ENCODE measurements around the gene PTCD1. TPM values are rescaled to one million over a fixed set of nuclear protein-coding genes. Genes with fewer than 3 reads are reported as not detected.
"Not testable (repeated sequence)": the region's sequence is repeated elsewhere in the genome, so short reads cannot be mapped to it uniquely, and the experiment has no call there.

Gene PTCD1
- total RNA-seq, 1 donor from 2014 or later: 5.8 TPM

DNA sequence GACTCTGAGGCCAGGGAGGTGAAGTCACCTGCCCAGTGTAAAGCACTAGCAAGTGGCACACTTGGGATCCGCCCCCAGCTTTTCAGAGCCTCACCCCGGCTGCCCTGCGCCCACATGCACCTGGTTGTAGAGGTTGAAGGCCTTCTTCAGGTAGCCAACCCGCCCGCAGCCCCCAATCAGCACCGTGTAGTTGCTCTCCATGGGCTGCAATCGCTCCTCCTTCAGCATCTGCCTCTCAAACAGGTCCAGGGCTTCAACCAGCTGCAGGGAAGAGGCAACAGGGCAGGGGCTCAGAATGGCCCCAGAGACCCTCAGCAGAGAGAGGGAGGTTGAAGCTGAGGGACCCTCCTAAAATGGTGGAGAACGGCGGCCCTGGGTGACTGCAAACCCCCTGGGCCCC, 5.4 kb downstream of the PTCD1 start:
- Histone ChIP-seq H4K20me1 (ENCODE audit: insufficient read depth, low read length) (peaks cover 15% of the 10 kb centered on the region), H3K9ac (ENCODE audit: low read length) (no peak overlapping the region), H3K27me3 (ENCODE audit: insufficient read depth, low read length) (no peaks in the 10 kb centered on the region), H3K4me3 (ENCODE audit: insufficient read depth, low read depth, low read length) (no peak overlapping the region), H3K4me2 (ENCODE audit: low read length) (no peak overlapping the region), H3K27ac (ENCODE audit: low read depth, low read length) (no peak overlapping the region), H3K79me2 (ENCODE audit: insufficient read depth, low read length) (peaks cover 24% of the 10 kb centered on the region), H3K4me1 (ENCODE audit: insufficient read depth, low read length) (peaks cover 6% of the 10 kb centered on the region), H2AFZ (ENCODE audit: low read depth, low read length) (no peak overlapping the region), H3K9me3 (ENCODE audit: insufficient read depth, low read depth, low read length) (no peaks in the 10 kb centered on the region), H3K36me3 (ENCODE audit: insufficient read depth, low read length) (peaks cover 8% of the 10 kb centered on the region)
- H3K9me3 Mint-ChIP-seq (ENCODE audit: unreplicated experiment): no peaks in the 10 kb centered on the region
- no peaks in the 10 kb centered on the region for H3K27me3 Mint-ChIP-seq (ENCODE audit: low read depth, unreplicated experiment)
- FAIRE-seq (no peak), DNase-seq (ENCODE audit: low read depth) (no peak)
- TF ChIP-seq, protein P1, sequence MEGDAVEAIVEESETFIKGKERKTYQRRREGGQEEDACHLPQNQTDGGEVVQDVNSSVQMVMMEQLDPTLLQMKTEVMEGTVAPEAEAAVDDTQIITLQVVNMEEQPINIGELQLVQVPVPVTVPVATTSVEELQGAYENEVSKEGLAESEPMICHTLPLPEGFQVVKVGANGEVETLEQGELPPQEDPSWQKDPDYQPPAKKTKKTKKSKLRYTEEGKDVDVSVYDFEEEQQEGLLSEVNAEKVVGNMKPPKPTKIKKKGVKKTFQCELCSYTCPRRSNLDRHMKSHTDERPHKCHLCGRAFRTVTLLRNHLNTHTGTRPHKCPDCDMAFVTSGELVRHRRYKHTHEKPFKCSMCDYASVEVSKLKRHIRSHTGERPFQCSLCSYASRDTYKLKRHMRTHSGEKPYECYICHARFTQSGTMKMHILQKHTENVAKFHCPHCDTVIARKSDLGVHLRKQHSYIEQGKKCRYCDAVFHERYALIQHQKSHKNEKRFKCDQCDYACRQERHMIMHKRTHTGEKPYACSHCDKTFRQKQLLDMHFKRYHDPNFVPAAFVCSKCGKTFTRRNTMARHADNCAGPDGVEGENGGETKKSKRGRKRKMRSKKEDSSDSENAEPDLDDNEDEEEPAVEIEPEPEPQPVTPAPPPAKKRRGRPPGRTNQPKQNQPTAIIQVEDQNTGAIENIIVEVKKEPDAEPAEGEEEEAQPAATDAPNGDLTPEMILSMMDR (IDR thresholded peaks at IDR 0.05; ENCODE audit: insufficient read depth, low read depth, low read length): no peak
- TF ChIP-seq EZH2 (IDR thresholded peaks at IDR 0.05; ENCODE audit: insufficient read depth, low read length): no peak
- H3K36me3 Mint-ChIP-seq (ENCODE audit: low read depth, unreplicated experiment): peaks cover 8% of the 10 kb centered on the region
- no peak overlapping the region for H3K4me3 Mint-ChIP-seq (ENCODE audit: unreplicated experiment)
- no peaks in the 10 kb centered on the region for H3K4me1 Mint-ChIP-seq (ENCODE audit: low read depth, unreplicated experiment)
- H3K27ac Mint-ChIP-seq (ENCODE audit: unreplicated experiment): no peak overlapping the region

DNA sequence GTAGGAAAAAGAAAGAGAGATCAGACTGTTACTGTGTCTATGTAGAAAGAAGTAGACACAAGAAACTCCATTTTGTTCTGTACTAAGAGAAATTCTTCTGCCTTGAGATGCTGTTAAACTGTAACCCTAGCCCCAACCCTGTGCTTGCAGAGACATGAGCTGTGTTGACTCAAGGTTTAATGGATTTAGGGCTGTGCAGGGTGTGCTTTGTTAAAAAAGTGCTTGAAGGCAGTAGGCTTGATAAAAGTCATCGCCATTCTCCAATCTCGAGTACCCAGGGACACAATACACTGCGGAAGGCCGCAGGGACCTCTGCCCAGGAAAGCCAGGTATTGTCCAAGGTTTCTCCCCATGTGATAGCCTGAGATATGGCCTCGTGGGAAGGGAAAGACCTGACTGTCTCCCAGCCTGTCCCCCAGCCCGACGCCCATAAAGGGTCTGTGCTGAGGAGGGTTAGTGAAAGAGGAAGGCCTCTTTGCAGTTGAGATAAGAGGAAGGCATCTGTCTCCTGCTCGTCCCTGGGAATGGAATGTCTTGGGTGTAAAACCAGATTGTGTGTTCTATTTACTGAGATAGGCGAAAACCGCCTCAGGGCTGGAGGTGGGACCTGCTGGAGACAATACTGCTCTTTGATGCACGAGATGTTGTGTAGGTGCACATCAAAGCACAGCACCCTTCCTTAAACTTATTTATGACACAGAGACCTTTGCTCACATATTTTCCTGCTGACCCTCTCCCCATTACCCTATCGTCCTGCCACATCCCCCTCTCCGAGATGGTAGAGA, 6.7 kb downstream of the PTCD1 start:
- FAIRE-seq; H3K27ac Mint-ChIP-seq (ENCODE audit: unreplicated experiment); H3K36me3 ChIP-seq (ENCODE audit: insufficient read depth, low read length): not testable (repeated sequence)

DNA sequence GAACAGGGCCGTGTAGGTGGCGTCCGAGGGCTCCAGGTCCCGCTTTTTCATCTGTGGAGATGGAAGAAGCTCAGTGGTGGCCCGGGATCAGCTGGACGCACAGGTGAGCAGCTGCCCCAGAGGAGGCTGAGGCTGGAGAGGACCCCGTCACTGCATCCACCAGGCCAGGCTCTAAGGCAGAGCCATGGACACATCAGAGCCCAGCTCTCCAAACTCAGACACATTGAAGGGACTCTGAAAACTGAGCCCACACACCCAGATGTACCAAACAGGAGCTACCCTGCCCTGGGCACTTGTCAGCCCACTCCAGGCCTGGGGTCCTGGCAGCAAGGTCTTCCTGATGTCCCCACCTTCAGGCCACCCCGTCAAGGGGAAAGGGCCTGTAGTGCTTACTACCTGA, 8.8 kb downstream of the PTCD1 start:
- H2AFZ ChIP-seq (ENCODE audit: low read depth, low read length): no peak overlapping the region
- Mint-ChIP-seq H3K36me3 (ENCODE audit: low read depth, unreplicated experiment) (peaks cover 14% of the 10 kb centered on the region), H3K4me3 (ENCODE audit: unreplicated experiment) (no peak overlapping the region), H3K9me3 (ENCODE audit: unreplicated experiment) (no peaks in the 10 kb centered on the region), H3K27ac (ENCODE audit: unreplicated experiment) (no peak overlapping the region), H3K27me3 (ENCODE audit: low read depth, unreplicated experiment) (no peaks in the 10 kb centered on the region), H3K4me1 (ENCODE audit: low read depth, unreplicated experiment) (no peaks in the 10 kb centered on the region)
- no peak overlapping the region for H3K4me3 ChIP-seq (ENCODE audit: insufficient read depth, low read depth, low read length)
- no peak overlapping the region for H3K9ac ChIP-seq (ENCODE audit: low read length)
- H3K36me3 ChIP-seq (ENCODE audit: insufficient read depth, low read length): peaks cover 13% of the 10 kb centered on the region
- no peaks in the 10 kb centered on the region for H3K4me1 ChIP-seq (ENCODE audit: insufficient read depth, low read length)
- H3K27ac ChIP-seq (ENCODE audit: low read depth, low read length): no peak overlapping the region
- no peaks in the 10 kb centered on the region for H4K20me1 ChIP-seq (ENCODE audit: insufficient read depth, low read length)
- FAIRE-seq (no peak), DNase-seq (ENCODE audit: low read depth) (no peak)
- TF ChIP-seq, protein P1 (IDR thresholded peaks at IDR 0.05; ENCODE audit: insufficient read depth, low read depth, low read length): no peak
- TF ChIP-seq EZH2 (IDR thresholded peaks at IDR 0.05; ENCODE audit: insufficient read depth, low read length): no peak
- H3K4me2 ChIP-seq (ENCODE audit: low read length): no peak overlapping the region
- no peaks in the 10 kb centered on the region for H3K79me2 ChIP-seq (ENCODE audit: insufficient read depth, low read length)
- no peaks in the 10 kb centered on the region for H3K27me3 ChIP-seq (ENCODE audit: insufficient read depth, low read length)
- H3K9me3 ChIP-seq (ENCODE audit: insufficient read depth, low read depth, low read length): no peaks in the 10 kb centered on the region

More for the DNA sequence above, 6.7 kb downstream of the PTCD1 start:
- not testable (repeated sequence) for H3K4me3 ChIP-seq (ENCODE audit: insufficient read depth, low read depth, low read length); H3K27me3 Mint-ChIP-seq (ENCODE audit: low read depth, unreplicated experiment); DNase-seq (ENCODE audit: low read depth); H3K4me3 Mint-ChIP-seq (ENCODE audit: unreplicated experiment); H3K4me1 ChIP-seq (ENCODE audit: insufficient read depth, low read length); H2AFZ ChIP-seq (ENCODE audit: low read depth, low read length); H3K9ac ChIP-seq (ENCODE audit: low read length); H3K27me3 ChIP-seq (ENCODE audit: insufficient read depth, low read length); H3K4me2 ChIP-seq (ENCODE audit: low read length); H3K9me3 ChIP-seq (ENCODE audit: insufficient read depth, low read depth, low read length); H3K9me3 Mint-ChIP-seq (ENCODE audit: unreplicated experiment); H3K27ac ChIP-seq (ENCODE audit: low read depth, low read length); H4K20me1 ChIP-seq (ENCODE audit: insufficient read depth, low read length); H3K4me1 Mint-ChIP-seq (ENCODE audit: low read depth, unreplicated experiment)
- peaks cover 12% of the 10 kb centered on the region for H3K79me2 ChIP-seq (ENCODE audit: insufficient read depth, low read length)
- H3K36me3 Mint-ChIP-seq (ENCODE audit: low read depth, unreplicated experiment): peaks cover 12% of the 10 kb centered on the region
